Stimulated activated CD8-positive, alpha-beta memory T cell treated with anti-CD3 and anti-CD28 coated beads, Interleukin-12 subunit alpha, Interleukin-12 subunit beta, amount 100 ng/mL, for 1 hour (primary cell): ENCODE data around the gene YPEL1.

ENCODE experiments used
- DNase-seq: peaks from one replicate; pipeline ENCODE4 v3.0.0-alpha.2; 2020; ENCODE audit warnings: low read depth

Gene YPEL1

GRCh38 chr22:21657020-21657359 lies 78.6 kb downstream of the YPEL1 start:
- DNase-seq = no peak

- no peak for DNase-seq
Measured at GRCh38 chr22:21652547-21653545, 82.7 kb downstream of the YPEL1 start.

DNA sequence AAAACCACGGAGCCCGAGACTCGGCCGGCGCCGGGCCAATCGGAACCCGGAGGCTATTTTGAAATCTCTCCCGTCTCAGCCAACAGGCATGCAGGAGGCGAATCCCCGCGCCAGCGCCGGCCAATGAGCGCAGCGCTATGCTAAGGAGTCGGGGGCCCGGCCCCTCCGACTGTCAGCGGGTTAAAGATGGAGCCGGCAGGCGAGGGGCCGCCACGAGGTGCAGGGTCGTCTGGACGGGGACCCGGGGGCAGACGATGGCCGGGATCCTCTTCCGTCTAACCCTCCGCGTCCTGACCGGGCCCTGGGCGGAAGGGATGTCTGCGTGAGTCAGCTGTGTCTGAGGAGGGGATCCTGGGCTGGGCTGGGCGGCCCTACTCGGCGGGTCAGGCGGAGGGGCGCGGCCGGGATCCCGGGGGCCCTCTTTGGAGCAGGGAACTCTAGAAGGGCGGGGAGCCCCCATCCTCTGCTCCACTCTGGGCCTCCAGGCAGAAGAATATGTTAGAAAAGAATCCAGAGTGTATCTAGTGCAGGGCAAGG lies 83.5 kb downstream of the YPEL1 start:
- DNase-seq = peak; percentile 69

- no peak for DNase-seq
Measured at GRCh38 chr22:21651521-21652009, 84.0 kb downstream of the YPEL1 start.

- no peak for DNase-seq
Measured at GRCh38 chr22:21650823-21651520, 84.6 kb downstream of the YPEL1 start.

GRCh38 chr22:21650280-21650679 lies 85.3 kb downstream of the YPEL1 start:
- no peak for DNase-seq
